DMS 273 treated with DMSO at 0.1 percent for 48 hours (cell line): Measurements from ENCODE around the gene ARHGEF2.

Experiments used
- DNase-seq: peaks from one replicate; lab custom pipeline; 2025; lab: John Stamatoyannopoulos, UW

The ARHGEF2 gene

GRCh38 chr1:155911156-155912055 is 66.9 kb downstream of the ARHGEF2 start, which contains the start of gene RIT1:
RIT1 (minus strand) TSS chr1:155911349; CDS start chr1:155910761, 588 bp downstream.
- DNase-seq, result peak; percentile 62

- no peak for DNase-seq
Measured at GRCh38 chr1:155910621-155911121, 67.7 kb downstream of the ARHGEF2 start.

GRCh38 chr1:155909894-155910293 is 68.5 kb downstream of the ARHGEF2 start:
- no peak for DNase-seq

GRCh38 chr1:155904261-155904660 is 74.1 kb downstream of the ARHGEF2 start:
- no peak for DNase-seq

GRCh38 chr1:155900161-155900560 is 78.2 kb downstream of the ARHGEF2 start:
- DNase-seq, result no peak

GRCh38 chr1:155899683-155900082 is 78.7 kb downstream of the ARHGEF2 start:
- DNase-seq, result no peak

- no peak for DNase-seq
Measured at GRCh38 chr1:155898888-155899287, 79.5 kb downstream of the ARHGEF2 start.

- DNase-seq, result no peak
Measured at GRCh38 chr1:155897746-155898145, 80.6 kb downstream of the ARHGEF2 start.
